Measurements from ENCODE around the gene LCE6A. TPM values are rescaled to one million over a fixed set of nuclear protein-coding genes. Genes with fewer than 3 reads are reported as not detected.

Gene LCE6A
- total and polyA plus RNA-seq, 4 donors = not detected

DNA sequence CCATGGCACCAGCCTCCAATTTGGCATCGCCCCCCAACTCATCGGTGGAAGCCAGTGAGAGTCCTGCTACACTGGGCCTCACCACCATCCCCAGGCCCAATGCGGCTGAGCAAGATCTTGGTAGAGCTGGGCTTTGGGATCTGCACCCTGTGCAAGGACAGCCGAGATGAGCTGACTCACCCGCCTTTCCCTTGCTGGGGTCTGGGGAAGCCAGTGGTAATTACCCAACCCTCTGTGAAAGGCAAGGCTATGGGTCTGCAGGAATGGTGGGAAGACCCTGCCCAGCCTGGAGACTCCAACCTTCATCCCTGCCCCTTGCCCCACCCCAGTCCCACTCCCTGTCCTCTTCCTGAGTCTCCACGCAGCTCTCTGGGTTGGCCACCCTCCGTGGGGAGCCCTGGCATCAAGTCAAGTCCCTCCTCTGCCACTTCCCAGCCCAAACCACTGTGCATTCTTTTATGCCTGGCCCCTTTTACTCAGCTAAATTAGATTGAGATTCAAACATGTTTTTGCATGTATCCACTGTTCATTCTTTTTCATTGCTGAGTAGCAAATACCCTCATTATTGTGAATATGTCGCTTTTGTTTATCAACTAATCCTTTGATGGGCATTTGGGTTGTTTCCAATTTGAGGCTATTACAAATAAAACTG, 44.2 kb downstream of the LCE6A start:
- no peak for DNase-seq (ENCODE audit: low spot score)
- no peaks in the 10 kb centered on the region for H3K9me3 ChIP-seq (ENCODE audit: control insufficient read depth in 4 of 4, low read length in 3 of 4)
- TF ChIP-seq FOXA2 (IDR thresholded peaks at IDR 0.05) = no peak
- TF ChIP-seq NR2F2 (IDR thresholded peaks at IDR 0.05) = no peak
- no peak for TF ChIP-seq ZBTB33 (IDR thresholded peaks at IDR 0.05)
- no peak for TF ChIP-seq FOXA1 (IDR thresholded peaks at IDR 0.05)
- no peaks in the 10 kb centered on the region for H3K36me3 ChIP-seq (ENCODE audit: control insufficient read depth in 4 of 4, insufficient read depth in 3 of 4, low read depth in 1 of 4, low read length in 3 of 4)
- H3K4me1 ChIP-seq (ENCODE audit: control insufficient read depth in 4 of 4, insufficient read depth in 4 of 4, low read length in 3 of 4) = peaks cover 8 to 19% (median 13%) of the 10 kb centered on the region in 4 donors
- 77% methylated on average over 8 of the region's 8 CpGs for WGBS
- H3K27ac ChIP-seq (ENCODE audit: low read depth in 1 of 2, low read length in 2 of 2) = peak overlapping the region; percentile 17 to 39
- no peak overlapping the region for H3K4me3 ChIP-seq (ENCODE audit: low read depth in 1 of 3, low read length in 3 of 3)
- H3K27me3 ChIP-seq (ENCODE audit: control insufficient read depth in 4 of 4, insufficient read depth in 4 of 4, low read length in 3 of 4) = no peaks in the 10 kb centered on the region
- no peak overlapping the region for H3K9ac ChIP-seq (ENCODE audit: low read depth in 1 of 2, low read length in 2 of 2)

DNA sequence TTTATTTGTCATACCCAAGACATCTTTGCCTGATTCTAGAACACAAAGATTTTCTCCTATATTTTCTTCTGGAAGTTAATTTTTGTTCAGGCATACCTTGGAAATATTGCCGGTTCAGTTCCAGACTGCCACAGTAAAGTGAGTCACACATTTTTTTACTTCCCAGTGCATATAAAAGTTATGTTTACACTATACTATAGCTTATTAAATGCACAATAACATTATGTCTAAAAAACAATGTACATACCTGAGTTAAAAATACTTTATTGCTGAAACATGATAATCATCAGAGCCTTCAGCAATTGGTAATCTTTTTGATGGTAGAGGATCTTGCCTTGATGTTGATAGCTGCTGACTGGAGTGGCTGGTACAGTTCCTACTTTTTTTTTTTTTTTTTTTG, 45.5 kb downstream of the LCE6A start:
- TF ChIP-seq HNF4G (IDR thresholded peaks at IDR 0.05) = no peak
- TF ChIP-seq FOXA2 (IDR thresholded peaks at IDR 0.05) = no peak
- TF ChIP-seq EGR1 (IDR thresholded peaks at IDR 0.05; ENCODE audit: low read depth in 2 of 2) = no peak
- TF ChIP-seq, protein P1, sequence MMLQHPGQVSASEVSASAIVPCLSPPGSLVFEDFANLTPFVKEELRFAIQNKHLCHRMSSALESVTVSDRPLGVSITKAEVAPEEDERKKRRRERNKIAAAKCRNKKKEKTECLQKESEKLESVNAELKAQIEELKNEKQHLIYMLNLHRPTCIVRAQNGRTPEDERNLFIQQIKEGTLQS (IDR thresholded peaks at IDR 0.05) = no peak
- no peak for TF ChIP-seq YY1 (IDR thresholded peaks at IDR 0.05)
- no peak for TF ChIP-seq GABPA (IDR thresholded peaks at IDR 0.05 in 1 of 2, conservative IDR thresholded peaks at IDR 0.05 in 1 of 2)
- no peak for TF ChIP-seq FOXA1 (IDR thresholded peaks at IDR 0.05)
- no peak for TF ChIP-seq SP1 (IDR thresholded peaks at IDR 0.05)
- no peak for TF ChIP-seq RXRA (IDR thresholded peaks at IDR 0.05)
- no peak for TF ChIP-seq NR2F2 (IDR thresholded peaks at IDR 0.05)
- TF ChIP-seq CTCF (IDR thresholded peaks at IDR 0.05; ENCODE audit: low read depth, low read length, missing input control) = no peak
- TF ChIP-seq RAD21 (IDR thresholded peaks at IDR 0.05) = no peak
- TF ChIP-seq, protein P2, sequence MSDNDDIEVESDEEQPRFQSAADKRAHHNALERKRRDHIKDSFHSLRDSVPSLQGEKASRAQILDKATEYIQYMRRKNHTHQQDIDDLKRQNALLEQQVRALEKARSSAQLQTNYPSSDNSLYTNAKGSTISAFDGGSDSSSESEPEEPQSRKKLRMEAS (IDR thresholded peaks at IDR 0.05) = no peak
- Histone ChIP-seq H3K9me3 (ENCODE audit: control insufficient read depth in 4 of 4, low read length in 3 of 4) (no peaks in the 10 kb centered on the region), H3K9ac (ENCODE audit: low read depth in 1 of 2, low read length in 2 of 2) (no peak overlapping the region), H3K4me1 (ENCODE audit: control insufficient read depth in 4 of 4, insufficient read depth in 4 of 4, low read length in 3 of 4) (peaks cover 8 to 19% (median 13%) of the 10 kb centered on the region in 4 donors), H3K27ac (ENCODE audit: low read depth in 1 of 2, low read length in 2 of 2) (no peak overlapping the region), H3K27me3 (ENCODE audit: control insufficient read depth in 4 of 4, insufficient read depth in 4 of 4, low read length in 3 of 4) (no peaks in the 10 kb centered on the region), H3K4me3 (ENCODE audit: low read depth in 1 of 3, low read length in 3 of 3) (no peak overlapping the region), H3K36me3 (ENCODE audit: control insufficient read depth in 4 of 4, insufficient read depth in 3 of 4, low read depth in 1 of 4, low read length in 3 of 4) (no peaks in the 10 kb centered on the region)
- WGBS = 91% methylated on average over 1 of the region's 1 CpG
- DNase-seq (ENCODE audit: low spot score) = no peak

Other genes with a start within 250 kb of the LCE6A start
- gene LCE3C, start 242.6 kb upstream of the LCE6A start, total RNA-seq = not detected
- gene LCE3C, start 242.6 kb upstream of the LCE6A start, polyA plus RNA-seq = not detected
- gene LCE3B, start 229.0 kb upstream of the LCE6A start, total RNA-seq = not detected
- gene LCE3B, start 229.0 kb upstream of the LCE6A start, polyA plus RNA-seq = not detected
- gene LCE3A, start 219.8 kb upstream of the LCE6A start, total RNA-seq = not detected
- gene LCE3A, start 219.8 kb upstream of the LCE6A start, polyA plus RNA-seq = not detected
- not detected for gene LCE2D, start 179.5 kb upstream of the LCE6A start, total RNA-seq
- not detected for gene LCE2D, start 179.5 kb upstream of the LCE6A start, polyA plus RNA-seq
- not detected for gene LCE2C, start 167.6 kb upstream of the LCE6A start, total RNA-seq
- not detected for gene LCE2C, start 167.6 kb upstream of the LCE6A start, polyA plus RNA-seq
- gene LCE2B, start 156.7 kb upstream of the LCE6A start, total RNA-seq = not detected
- not detected for gene LCE2B, start 156.7 kb upstream of the LCE6A start, polyA plus RNA-seq
- gene LCE2A, start 144.5 kb upstream of the LCE6A start, total RNA-seq = not detected
- gene LCE2A, start 144.5 kb upstream of the LCE6A start, polyA plus RNA-seq = not detected
- not detected for gene LCE4A, start 134.7 kb upstream of the LCE6A start, total RNA-seq
- gene LCE4A, start 134.7 kb upstream of the LCE6A start, polyA plus RNA-seq = not detected
- not detected for gene KPRP, start 84.8 kb upstream of the LCE6A start, total RNA-seq
- gene KPRP, start 84.8 kb upstream of the LCE6A start, polyA plus RNA-seq = not detected
- not detected for gene LCE1F, start 67.7 kb upstream of the LCE6A start, total RNA-seq
- gene LCE1F, start 67.7 kb upstream of the LCE6A start, polyA plus RNA-seq = not detected
- gene LCE1E, start 56.6 kb upstream of the LCE6A start, total RNA-seq = not detected
- gene LCE1E, start 56.6 kb upstream of the LCE6A start, polyA plus RNA-seq = not detected
- not detected for gene LCE1D, start 46.1 kb upstream of the LCE6A start, total RNA-seq
- not detected for gene LCE1D, start 46.1 kb upstream of the LCE6A start, polyA plus RNA-seq
- gene LCE1C, start 36.2 kb upstream of the LCE6A start, total RNA-seq = not detected
- gene LCE1C, start 36.2 kb upstream of the LCE6A start, polyA plus RNA-seq = not detected
- gene LCE1B, start 30.9 kb upstream of the LCE6A start, total RNA-seq = not detected
- not detected for gene LCE1B, start 30.9 kb upstream of the LCE6A start, polyA plus RNA-seq
- not detected for gene LCE1A, start 15.4 kb upstream of the LCE6A start, total RNA-seq
- not detected for gene LCE1A, start 15.4 kb upstream of the LCE6A start, polyA plus RNA-seq
- gene LCE7A, start 17.1 kb downstream of the LCE6A start, total RNA-seq = not detected
- gene LCE7A, start 17.1 kb downstream of the LCE6A start, polyA plus RNA-seq = not detected
- not detected for gene SMCP, start 35.5 kb downstream of the LCE6A start, total RNA-seq
- not detected for gene SMCP, start 35.5 kb downstream of the LCE6A start, polyA plus RNA-seq
- not detected for gene IVL, start 65.7 kb downstream of the LCE6A start, total RNA-seq
- under 1 TPM in 1 of 2 donors, not detected in 1; 0.02 TPM for gene IVL, start 65.7 kb downstream of the LCE6A start, polyA plus RNA-seq
- gene SPRR5, start 104.3 kb downstream of the LCE6A start, total RNA-seq = not detected
- not detected for gene SPRR5, start 104.3 kb downstream of the LCE6A start, polyA plus RNA-seq
- gene SPRR4, start 127.8 kb downstream of the LCE6A start, total RNA-seq = not detected
- gene SPRR4, start 127.8 kb downstream of the LCE6A start, polyA plus RNA-seq = not detected
- gene SPRR1A, start 141.2 kb downstream of the LCE6A start, total RNA-seq = not detected
- gene SPRR1A, start 141.2 kb downstream of the LCE6A start, polyA plus RNA-seq = not detected
- gene SPRR3, start 158.9 kb downstream of the LCE6A start, total RNA-seq = not detected
- gene SPRR3, start 158.9 kb downstream of the LCE6A start, polyA plus RNA-seq = under 1 TPM in 1 of 2 donors, not detected in 1; 0.61 TPM
- gene SPRR1B, start 188.3 kb downstream of the LCE6A start, total RNA-seq = not detected
- not detected for gene SPRR1B, start 188.3 kb downstream of the LCE6A start, polyA plus RNA-seq
- gene SPRR2D, start 198.3 kb downstream of the LCE6A start, total RNA-seq = not detected
- under 1 TPM in 1 of 2 donors, not detected in 1; 0.09 TPM for gene SPRR2D, start 198.3 kb downstream of the LCE6A start, polyA plus RNA-seq
- not detected for gene SPRR2A, start 214.7 kb downstream of the LCE6A start, total RNA-seq
- gene SPRR2A, start 214.7 kb downstream of the LCE6A start, polyA plus RNA-seq = not detected
- not detected for gene SPRR2B, start 228.8 kb downstream of the LCE6A start, total RNA-seq
- not detected for gene SPRR2B, start 228.8 kb downstream of the LCE6A start, polyA plus RNA-seq

Data from liver (tissue), 9 donors.